Testis (tissue), 2 donors: ENCODE data around the gene FAM171A1.

ENCODE experiments used
- POLR2A ChIP-seq: fragments of 450-650 bp; IDR thresholded peaks from one replicate; pipeline ENCODE4 v1.6.1; 2017; ENCODE audit warnings: antibody characterized with exemption, mild to moderate bottlenecking, moderate library complexity
- TF ChIP-seq, protein P1 (sequence below), 3 experiments: fragments of 450-650 bp in 2 of 3; fragments of 200-600 bp in 1 of 3; sonication (generic) in 1 of 3; IDR thresholded peaks; one replicate each; pipeline ENCODE4 v1.5.1; 2016 to 2019; ENCODE audit warnings: antibody characterized with exemption in 3 of 3, mild to moderate bottlenecking in 2 of 3, moderate library complexity in 1 of 3

DNA sequence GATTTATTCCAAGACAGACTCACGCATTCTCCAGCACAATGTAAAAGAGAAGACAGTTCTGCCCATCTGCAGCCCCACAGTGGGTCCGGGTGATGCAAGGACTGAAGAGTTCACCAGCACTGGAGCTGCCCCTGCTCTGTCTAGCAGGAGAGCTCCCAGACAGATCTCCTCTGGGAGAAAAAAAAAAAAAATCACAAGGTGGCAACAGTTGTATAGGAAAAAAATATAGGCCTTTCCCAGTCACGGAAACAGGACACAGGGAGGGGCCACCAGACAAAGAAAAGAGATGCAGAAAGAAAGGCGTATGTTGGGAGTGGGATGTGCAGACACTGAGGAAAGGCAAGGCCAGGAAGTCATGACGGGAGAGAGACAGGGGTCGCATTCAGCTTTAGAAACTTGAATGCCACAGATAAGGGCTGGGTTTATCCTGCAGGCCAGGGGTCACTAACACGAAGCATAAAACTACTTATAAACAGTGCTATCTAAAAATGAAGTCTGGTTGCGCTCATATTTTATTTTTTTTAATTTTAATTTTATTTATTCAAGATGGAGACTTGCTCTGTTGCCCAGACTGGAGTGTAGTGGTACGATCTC is 54.1 kb downstream of the FAM171A1 start:
- TF ChIP-seq, protein P1, sequence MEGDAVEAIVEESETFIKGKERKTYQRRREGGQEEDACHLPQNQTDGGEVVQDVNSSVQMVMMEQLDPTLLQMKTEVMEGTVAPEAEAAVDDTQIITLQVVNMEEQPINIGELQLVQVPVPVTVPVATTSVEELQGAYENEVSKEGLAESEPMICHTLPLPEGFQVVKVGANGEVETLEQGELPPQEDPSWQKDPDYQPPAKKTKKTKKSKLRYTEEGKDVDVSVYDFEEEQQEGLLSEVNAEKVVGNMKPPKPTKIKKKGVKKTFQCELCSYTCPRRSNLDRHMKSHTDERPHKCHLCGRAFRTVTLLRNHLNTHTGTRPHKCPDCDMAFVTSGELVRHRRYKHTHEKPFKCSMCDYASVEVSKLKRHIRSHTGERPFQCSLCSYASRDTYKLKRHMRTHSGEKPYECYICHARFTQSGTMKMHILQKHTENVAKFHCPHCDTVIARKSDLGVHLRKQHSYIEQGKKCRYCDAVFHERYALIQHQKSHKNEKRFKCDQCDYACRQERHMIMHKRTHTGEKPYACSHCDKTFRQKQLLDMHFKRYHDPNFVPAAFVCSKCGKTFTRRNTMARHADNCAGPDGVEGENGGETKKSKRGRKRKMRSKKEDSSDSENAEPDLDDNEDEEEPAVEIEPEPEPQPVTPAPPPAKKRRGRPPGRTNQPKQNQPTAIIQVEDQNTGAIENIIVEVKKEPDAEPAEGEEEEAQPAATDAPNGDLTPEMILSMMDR (IDR thresholded peaks at IDR 0.05) = no peak
- no peak for TF ChIP-seq POLR2A
